HG03135 (cell line): ENCODE measurements around the gene HSD3B1.
"Not testable (repeated sequence)": the region's sequence is repeated elsewhere in the genome, so short reads cannot be mapped to it uniquely, and the experiment has no call there.

Source experiments
- ATAC-seq: cut with Tn5 transposase; IDR thresholded peaks from one replicate; pipeline ENCODE4 v1.9.1; 2021; ENCODE audit warnings: mild to moderate bottlenecking, moderate library complexity; ENCODE audit not compliant: unreplicated experiment

Gene HSD3B1

GRCh38 chr1:119489201-119489600 lies 17.8 kb upstream of the HSD3B1 start:
- ATAC-seq, result no peak

DNA sequence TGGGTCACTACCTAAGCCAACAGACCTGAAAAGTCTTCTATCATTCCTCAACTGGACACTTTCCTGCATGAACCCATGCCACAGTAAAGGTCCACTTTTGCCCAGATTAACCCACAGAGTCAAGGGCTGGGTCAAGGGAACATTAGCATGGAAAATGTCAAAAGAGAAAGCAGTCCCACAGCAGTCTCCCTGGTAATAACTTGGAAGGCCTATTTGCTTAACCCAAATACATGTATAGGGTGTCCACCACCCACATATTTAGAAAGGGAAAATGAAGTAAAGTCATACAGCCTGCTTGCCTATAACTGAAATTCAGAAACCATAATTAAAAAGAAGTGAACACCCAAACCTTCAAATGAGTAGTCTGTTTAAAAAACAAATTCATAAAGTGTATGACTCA lies 16.1 kb upstream of the HSD3B1 start:
- ATAC-seq, result no peak

DNA sequence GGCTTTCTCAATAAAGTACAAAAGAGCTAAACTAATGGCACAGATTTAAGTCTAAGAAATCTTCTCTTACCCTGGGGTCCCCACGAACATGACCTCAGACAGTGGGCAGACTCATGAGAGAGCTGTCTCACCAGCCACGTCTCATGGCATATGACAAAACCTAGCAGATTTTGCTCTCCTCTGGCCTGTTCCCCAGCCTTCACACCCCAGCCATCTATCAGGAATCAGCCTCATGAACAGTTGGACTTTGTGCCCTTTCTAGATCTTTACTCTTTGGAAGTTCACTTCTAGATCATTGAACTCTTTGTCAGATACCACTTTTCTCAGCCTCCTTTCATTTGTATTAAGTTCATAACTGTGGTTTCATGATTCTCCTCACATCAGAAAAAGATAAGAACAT lies 14.2 kb upstream of the HSD3B1 start:
- no peak for ATAC-seq

DNA sequence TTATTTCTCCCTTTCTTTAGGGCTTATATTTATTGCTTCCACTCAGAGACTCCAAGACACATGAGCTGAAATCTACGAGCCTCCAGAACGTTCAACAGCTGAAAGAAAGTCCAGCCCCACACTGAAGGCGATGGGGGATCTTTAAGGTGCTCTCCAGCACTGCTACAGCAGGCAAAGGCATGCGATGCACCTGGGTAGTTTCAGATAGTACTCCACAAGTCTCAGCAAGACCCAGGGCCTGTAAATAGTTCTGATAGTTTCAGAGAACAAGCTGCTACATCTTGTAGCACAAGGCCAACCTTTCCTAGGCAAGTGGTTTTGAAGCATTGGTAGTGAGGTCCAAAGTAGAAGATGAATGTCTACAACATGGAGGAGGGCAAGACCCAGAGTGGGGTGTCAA lies 2.2 kb upstream of the HSD3B1 start:
- ATAC-seq, result no peak

GRCh38 chr1:119510046-119510445 lies 3.0 kb downstream of the HSD3B1 start:
- no peak for ATAC-seq

DNA sequence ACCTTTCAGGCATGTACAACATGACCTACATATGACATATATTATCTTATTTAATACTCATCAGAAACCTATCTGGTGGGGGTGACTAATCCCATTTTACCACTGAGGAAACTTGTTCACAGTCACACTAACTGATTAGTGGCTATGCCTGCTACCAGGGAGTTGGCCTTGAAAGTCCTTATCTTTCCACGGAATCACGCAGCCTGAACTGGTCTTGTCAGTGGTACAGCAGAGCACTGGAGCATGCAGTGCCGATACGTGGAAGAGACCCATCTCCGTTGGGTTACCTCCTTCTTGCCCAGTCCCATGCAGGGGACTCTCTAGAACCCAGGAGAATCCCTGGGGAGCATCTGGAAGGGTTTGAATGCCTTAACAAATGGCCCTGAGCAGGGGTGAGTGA lies 8.2 kb downstream of the HSD3B1 start:
- no peak for ATAC-seq

DNA sequence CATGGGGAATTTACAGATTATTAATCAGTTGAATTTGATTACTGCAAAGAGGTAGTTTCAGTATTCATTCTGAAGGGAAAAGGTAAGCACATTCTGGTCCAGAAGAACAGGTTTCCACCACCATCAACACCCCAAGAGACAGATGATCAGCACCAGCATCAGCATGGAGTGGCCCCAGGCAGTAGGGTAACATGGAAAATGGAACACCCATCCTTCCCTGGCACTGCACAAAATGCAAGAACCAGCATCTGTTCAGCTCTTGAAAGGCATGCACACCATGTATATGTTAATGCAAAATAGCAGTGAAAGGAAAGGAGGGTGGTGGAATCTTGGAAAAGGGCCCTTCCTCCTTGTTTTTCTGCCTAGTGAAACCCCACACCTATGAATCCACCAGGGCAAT lies 9.2 kb downstream of the HSD3B1 start:
- no peak for ATAC-seq

DNA sequence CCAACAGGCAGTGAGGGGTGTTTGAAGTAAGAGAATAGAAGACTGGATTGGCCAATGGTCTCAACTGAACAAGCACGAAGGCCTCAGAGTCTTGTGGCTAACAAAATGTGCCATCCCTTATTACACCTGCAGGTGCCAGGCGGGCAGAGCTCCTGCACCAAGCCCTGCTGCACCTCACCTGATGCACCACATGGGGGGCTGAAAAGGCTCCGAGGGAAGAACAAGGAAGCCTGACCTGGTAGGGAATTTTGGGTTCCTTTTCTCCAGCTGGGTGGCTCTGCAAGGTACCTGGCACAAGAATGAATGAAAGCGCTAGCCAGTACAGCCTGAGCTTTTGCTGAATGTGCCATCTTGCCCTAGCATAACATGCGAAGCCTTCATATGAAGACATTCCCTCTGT lies 9.7 kb downstream of the HSD3B1 start:
- ATAC-seq, result no peak

DNA sequence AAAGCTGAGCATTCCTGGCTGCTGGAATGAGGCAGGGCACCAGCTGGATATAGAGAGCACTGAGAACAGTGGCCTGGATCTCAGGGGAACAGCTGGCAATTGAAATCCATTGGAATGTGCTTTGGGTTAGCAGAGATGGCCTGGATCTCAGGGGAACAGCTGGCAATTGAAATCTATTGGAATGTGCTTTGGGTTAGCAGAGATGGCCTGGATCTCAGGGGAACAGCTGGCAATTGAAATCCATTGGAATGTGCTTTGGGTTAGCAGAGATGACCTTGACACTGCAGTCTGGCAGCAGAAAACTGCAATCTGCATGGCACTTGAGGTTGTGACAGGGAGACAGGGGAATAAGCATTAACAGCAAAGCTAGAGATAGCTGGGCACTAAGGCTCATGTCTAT lies 10.7 kb downstream of the HSD3B1 start:
- not testable (repeated sequence) for ATAC-seq

DNA sequence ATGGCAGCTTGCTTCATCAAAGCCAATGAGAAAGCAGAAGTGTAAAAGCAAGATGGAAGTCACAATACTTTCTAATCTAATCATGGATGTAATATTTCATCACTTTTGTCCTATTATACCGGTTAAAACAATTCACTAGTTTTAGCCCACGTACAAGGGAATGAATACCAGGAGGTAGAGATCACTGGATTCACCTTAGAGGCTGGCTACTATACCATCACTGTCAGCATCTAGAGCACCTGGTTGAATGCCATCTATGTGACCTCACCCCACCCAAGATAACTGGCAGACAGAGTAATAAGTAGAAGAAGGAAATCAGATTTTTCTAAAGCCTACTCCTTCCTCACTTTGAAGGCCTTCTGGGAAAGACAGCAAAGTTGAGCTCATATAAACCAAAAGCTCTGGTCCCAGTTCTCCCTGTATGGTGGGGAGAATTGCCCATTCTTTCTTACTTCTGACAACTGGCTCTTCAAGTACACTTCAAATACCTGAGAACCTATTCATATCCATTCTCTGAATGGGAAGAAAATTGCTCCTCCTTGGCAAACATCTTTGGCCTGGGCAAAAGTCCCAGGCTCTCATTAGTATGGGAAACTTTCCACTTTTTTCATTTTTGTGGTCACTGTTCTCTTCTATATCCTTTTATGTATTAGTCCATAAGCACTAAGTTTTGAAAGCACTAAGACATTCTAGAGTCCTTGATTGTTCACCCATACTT lies 24.8 kb downstream of the HSD3B1 start:
- ATAC-seq, result no peak

- ATAC-seq, result no peak
These were observed 25.4 kb downstream of the HSD3B1 start for GRCh38 chr1:119532324-119532910.

DNA sequence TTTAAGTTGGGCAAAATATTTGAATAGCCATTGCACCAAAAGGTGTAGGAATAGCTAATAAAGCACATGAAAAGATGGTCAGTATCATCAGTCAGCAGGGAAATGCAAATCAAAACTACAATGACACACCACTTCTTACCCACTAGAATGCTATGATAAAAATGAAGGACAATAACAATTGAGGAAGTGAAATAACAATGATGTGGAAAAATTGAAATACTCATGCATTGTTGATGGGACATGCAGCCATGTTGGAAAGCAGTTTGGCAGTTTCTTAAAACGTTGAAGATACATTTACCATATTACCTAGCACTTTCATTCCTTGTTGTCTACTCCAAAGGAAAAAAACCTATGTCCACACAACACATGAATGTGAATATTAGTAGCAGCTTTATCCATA lies 28.4 kb downstream of the HSD3B1 start:
- ATAC-seq, result no peak

DNA sequence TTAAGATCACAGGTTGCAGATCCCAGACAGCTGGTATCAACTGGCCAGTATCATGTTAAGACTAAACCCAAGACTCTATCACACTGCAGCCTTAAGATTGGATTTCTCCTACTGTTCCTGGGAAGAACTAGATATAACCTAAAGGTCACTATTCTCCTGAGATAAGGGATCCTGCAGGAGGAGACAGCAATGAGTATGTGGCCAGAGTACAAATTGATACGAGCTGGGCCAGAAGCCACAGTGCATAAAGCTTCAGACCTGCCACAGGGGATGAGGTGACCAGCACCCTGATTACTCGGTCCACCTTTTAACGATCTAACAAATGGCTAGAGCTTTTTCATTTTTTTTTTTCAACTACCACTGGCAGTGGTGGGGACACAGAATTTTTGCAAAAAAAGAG lies 31.0 kb downstream of the HSD3B1 start:
- ATAC-seq, result no peak

DNA sequence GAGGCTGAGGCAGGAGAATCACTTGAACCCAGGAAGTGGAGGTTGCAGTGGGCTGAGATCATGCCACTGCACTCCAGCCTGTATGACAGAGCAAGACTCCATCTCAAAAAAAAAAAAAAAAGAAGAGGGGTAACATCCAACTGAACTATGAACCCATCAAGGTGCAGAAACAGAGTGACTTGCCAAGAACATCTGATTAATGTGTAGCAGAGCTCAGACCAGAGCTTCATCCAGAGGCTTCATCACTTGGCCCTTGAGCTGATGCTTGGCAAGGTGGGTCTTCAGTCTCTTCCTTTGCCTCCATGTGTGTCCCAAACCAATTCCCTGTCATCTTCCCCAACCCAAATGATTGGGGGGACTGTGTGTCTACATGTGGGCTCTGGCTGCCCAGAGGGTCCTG lies 32.6 kb downstream of the HSD3B1 start:
- ATAC-seq, result no peak

DNA sequence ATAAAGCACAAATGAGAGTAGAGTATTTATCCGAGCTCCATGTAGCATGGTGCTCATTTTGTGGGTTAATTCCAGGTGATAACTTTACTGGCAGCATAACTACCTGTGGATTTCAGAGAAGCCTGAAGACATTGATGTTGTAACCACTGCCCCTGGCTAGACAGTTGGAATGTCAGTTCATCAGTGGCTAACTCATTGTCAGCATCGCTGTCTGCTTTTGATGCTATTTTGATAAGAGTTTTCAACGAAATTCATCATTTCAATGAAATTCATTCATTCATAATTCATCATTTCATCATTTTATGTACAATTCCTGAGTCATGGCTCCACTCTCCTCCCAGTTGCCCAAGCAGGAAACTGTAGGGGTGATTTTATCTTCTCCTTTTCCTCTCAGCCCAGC lies 34.4 kb downstream of the HSD3B1 start:
- ATAC-seq, result no peak

DNA sequence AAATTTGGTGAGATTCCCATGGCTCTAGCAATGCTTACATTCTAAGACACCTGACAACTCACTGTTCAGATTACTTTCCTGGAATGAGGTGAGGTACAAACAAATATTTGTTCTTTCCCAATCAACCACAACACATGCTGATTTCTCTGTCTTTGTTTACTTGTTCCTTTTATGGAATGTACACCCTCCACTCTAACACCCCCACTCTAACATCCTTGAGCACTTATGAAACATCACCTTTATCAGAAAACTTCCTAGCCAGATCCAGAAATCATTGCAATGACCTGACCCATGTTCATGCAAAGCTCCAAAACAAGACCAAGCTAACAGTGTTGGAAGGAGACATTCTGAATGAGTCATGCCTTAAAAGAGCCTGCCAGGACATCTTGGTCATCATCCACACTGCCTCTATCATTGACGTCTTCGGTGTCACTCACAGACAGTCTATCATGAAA lies 35.5 kb downstream of the HSD3B1 start:
- no peak for ATAC-seq

DNA sequence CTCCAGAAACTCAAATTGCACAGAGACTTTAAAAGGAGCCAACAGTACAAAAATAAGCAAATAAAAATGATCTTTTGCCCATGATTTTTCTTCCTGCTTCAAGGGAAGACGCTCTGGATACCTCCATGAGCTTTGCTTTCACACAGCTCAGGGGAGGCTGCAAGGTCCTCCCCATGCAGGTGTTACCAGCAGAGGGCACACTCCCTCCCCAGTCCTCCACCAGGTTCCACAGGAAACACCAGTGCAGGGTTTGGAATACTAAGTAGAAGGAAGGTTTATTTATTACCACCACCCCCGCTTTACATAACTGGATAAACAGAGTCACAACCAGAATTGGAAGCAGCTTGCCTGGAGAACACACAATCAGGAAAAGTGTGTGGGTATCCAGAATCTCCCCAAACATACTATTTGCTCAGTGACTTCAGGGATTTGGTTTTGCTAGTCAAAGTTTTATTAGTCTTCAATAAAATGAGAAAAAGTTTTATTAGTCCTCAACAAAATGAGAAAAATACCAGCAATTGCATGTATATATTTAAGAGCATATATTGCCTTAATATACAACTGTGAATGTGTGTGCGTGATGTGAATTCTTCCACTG lies 37.3 kb downstream of the HSD3B1 start:
- no peak for ATAC-seq

GRCh38 chr1:119546641-119547040 lies 39.6 kb downstream of the HSD3B1 start:
- no peak for ATAC-seq

DNA sequence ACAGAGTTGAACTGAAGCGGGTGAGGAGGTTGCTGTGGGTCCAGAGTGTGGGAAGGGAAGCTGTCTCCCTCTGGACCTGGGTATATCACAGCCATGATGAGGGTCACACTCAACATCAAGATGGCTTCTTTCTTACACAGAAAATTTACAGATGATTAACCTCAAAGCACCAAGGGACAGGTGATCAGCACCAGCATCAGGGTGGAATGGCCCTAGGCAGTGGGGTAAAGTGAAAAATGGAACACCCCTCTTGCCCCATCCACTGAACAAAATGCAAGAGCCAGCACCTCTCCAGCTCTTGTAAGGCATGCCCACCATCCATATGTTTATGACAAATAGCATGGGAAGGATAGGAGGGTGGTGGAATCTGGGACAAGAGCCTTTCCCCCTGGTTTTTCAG lies 40.3 kb downstream of the HSD3B1 start:
- ATAC-seq, result no peak

GRCh38 chr1:119547805-119548204 lies 40.8 kb downstream of the HSD3B1 start:
- no peak for ATAC-seq

- no peak for ATAC-seq
These were observed 42.7 kb downstream of the HSD3B1 start for GRCh38 chr1:119549719-119550132.

GRCh38 chr1:119550381-119550780 lies 43.4 kb downstream of the HSD3B1 start:
- no peak for ATAC-seq
